Measurements from ENCODE around the gene ADRA2B.
"Not testable (repeated sequence)": the region's sequence is repeated elsewhere in the genome, so short reads cannot be mapped to it uniquely, and the experiment has no call there.

The ADRA2B gene

DNA sequence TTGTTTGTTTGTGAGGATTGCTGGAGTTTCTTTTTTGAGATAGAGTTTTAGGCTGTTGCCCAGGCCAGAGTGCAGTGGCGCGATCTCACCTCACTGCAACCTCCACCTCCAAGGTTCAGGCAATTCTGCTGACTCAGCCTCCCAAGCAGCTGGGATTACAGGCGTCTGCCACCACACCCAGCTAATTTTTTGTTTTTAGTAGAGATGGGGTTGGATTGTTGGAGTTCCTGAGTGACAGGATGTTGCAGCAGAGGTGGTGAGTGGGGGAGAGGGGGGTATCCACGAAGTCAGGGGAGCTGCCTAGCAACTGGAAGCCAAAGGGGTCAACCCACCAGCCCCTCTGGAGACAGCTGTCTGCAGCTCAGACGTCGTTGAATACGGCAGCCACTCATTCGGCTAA lies 46.5 kb downstream of the ADRA2B start:
- DNase-seq (ENCODE audit: low read depth, low spot score): not testable (repeated sequence)

DNA sequence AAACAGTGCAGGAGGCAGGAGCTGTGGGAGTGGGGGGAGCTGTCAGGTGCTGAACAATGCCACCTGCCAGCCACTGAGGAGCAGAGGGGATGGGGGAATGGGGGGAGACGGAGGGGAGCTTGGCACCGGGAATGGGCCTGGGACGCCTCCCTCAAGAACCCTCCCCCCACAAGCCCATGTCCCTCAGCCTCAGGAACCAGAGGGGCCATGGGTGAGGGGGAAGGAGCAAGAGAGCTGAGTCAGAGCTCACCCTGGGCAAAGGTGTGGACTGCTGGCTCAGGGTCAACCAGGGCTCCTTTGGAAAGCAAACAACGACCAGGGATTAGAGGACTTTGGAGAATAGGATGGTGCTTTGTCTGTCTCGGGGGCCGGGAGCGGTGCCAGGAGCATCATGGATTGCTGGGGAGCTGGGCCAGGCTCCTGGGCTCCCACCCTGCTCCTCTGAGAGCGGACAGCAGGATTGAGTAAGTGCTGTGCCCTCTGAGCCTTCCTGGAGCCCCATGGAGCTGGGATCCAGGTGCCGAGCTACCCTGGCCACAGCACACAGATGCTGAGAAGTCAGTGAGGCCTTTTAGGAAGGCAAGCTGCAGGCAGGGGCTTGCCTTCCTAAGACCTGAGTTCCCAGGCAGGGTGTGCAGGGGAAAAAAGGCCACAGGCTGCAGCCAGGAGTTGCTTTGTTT lies 48.3 kb downstream of the ADRA2B start:
- DNase-seq (ENCODE audit: low read depth, low spot score): not testable (repeated sequence)

- not testable (repeated sequence) for DNase-seq (ENCODE audit: low read depth, low spot score)
Observed at GRCh38 chr2:96067098-96067660, 49.2 kb downstream of the ADRA2B start.

DNA sequence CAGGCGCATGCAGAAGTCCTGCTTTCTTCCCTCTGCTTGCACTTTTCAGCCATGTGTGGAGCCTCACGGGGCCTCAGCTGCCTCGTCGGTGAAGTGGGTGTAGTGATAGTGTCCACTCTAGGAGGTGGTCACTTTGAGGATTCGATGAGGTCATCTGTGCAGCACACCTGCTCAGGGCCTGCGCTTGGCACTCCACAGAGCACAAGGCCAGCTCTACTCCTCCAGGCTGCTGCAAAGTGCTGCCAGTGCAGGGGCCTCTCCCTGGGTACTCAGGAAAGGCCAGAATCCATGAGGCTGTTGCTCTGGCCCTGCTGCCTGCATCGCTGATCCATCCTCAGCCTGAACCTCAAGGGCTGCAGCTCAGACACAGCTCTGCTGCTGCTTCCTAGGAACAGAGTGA lies 49.9 kb downstream of the ADRA2B start:
- not testable (repeated sequence) for DNase-seq (ENCODE audit: low read depth, low spot score)

DNA sequence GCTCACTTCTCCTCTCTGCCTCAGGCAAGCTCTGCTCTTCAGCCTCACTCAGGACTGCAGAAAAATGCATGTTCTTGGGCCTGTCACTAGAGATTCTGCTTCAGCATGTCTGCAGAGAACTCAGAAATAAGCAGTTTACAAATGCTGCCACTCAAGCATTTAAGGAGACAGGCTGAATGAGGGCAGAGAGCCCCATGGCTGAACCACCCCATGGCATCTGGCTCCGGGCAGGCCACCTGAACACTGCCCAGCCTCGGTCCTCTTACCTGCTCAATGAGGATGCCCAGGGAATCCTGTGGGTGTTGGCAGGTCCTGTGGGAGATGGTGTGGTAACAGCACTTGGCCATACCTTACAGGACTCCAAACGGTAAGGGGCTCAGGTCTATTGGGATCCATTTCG lies 50.4 kb downstream of the ADRA2B start:
- not testable (repeated sequence) for DNase-seq (ENCODE audit: low read depth, low spot score)

- DNase-seq (ENCODE audit: low read depth, low spot score): no peak
Observed at GRCh38 chr2:96065381-96065930, 50.9 kb downstream of the ADRA2B start.

DNA sequence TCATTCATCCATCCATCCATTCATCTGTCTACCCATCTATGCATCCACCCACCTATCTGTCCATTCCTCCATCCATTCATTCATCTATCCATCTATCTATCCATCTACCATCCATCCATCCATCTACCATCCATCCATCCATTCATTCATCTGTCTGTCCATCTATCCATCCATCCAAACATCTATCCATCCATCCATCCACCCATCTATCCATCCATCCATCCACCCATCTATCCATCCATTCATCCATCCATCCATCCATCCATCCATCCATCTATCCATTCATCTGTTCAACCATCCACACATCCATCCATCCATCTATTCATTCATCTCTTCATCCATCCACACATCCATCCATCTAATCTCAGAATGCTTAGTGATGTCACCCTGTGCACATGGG lies 51.6 kb downstream of the ADRA2B start:
- DNase-seq (ENCODE audit: low read depth, low spot score): not testable (repeated sequence)

GRCh38 chr2:96064047-96064675 lies 52.2 kb downstream of the ADRA2B start:
- not testable (repeated sequence) for DNase-seq (ENCODE audit: low read depth, low spot score)

- not testable (repeated sequence) for DNase-seq (ENCODE audit: low read depth, low spot score)
Observed at GRCh38 chr2:96063116-96063899, 53.1 kb downstream of the ADRA2B start.
